Transverse colon (tissue), 4 donors: ENCODE results near the gene SMAD4. TPM values are rescaled to one million over a fixed set of nuclear protein-coding genes. Genes with fewer than 3 reads are reported as not detected.

Experiments
- DNase-seq: peaks from one replicate; pipeline ENCODE4 v3.0.0-alpha.2; 2019
- H3K27ac ChIP-seq, 4 donors: fragments of 200-600 bp; sonication (generic); 2 replicates each; pipeline ENCODE4 v1.5.1; 2016 to 2018; ENCODE audit warnings: inconsistent platforms in 4 of 4
- H3K27me3 ChIP-seq: fragments of 200-600 bp; sonication (generic); 2 replicates; pipeline ENCODE4 v1.5.1; 2017; ENCODE audit warnings: inconsistent platforms
- H3K36me3 ChIP-seq, 4 donors: fragments of 200-600 bp; sonication (generic); 2 replicates each; pipeline ENCODE4 v1.5.1; 2017 to 2019; ENCODE audit warnings: inconsistent platforms in 4 of 4
- H3K4me1 ChIP-seq, 4 donors: fragments of 200-600 bp; sonication (generic); 2 replicates each; pipeline ENCODE4 v1.5.1; 2017 to 2020; ENCODE audit warnings: inconsistent platforms in 4 of 4
- H3K4me3 ChIP-seq, 4 donors: fragments of 200-600 bp; sonication (generic); 1 replicate in 1 of 4; 2 replicates in 3 of 4; pipeline versions ENCODE4 v1.5.1 to v1.6.1; 2017 to 2019; ENCODE audit warnings: inconsistent platforms in 4 of 4
- H3K9me3 ChIP-seq, 2 donors: fragments of 200-600 bp; sonication (generic); 2 replicates each; pipeline ENCODE4 v1.5.1; 2017 to 2019; ENCODE audit warnings: inconsistent platforms in 2 of 2
- EP300 ChIP-seq: sonication (generic); formaldehyde crosslinking; IDR thresholded peaks from one replicate; pipeline ENCODE4 v1.6.1; 2017; ENCODE audit warnings: antibody characterized with exemption, low read depth
- POLR2A ChIP-seq: fragments of 450-650 bp; IDR thresholded peaks from one replicate; pipeline ENCODE4 v1.6.1; 2016; ENCODE audit warnings: antibody characterized with exemption, mild to moderate bottlenecking, moderate library complexity
- POLR2AphosphoS5 ChIP-seq, 3 donors: sonication (generic); formaldehyde crosslinking; IDR thresholded peaks; one replicate each; pipeline ENCODE4 v1.6.1; 2016; ENCODE audit warnings: antibody characterized with exemption in 3 of 3
- WGBS, 2 donors: methylation state at CpG; one replicate each; pipeline ENCODE4 v1.1.5; 2018; ENCODE audit warnings: low coverage in 1 of 2; 5-methylcytosine and 5-hydroxymethylcytosine counted together
- in situ Hi-C, 4 donors: fragments of 200-750 bp; cut with MboI; loops; one replicate each; pipeline versions ENCODE4 v1.15.0 to v1.15.1; 2017; ENCODE audit warnings: low sequenced_read_pairs in 3 of 4, low pct_ligation_motif_present in 1 of 4, low pct_unique_long_range_greater_than_20kb in 1 of 4
- intact Hi-C: fragments of 100-400 bp; cut with DNase I; formaldehyde crosslinking; loops from one replicate; pipeline ENCODE4 v1.15.1; 2023; ENCODE audit warnings: low total_unique reads
- total RNA-seq, 4 donors: library from RNA; depleted of rRNA; stranded (reverse); fragments of >200 nt; gene quantifications; one replicate each; pipeline ENCODE4 v1.1.0, GENCODE V29; 2016
- TF ChIP-seq, protein P1 (sequence below), 5 experiments: fragments of 200-600 bp in 3 of 5; fragments of 450-650 bp in 2 of 5; sonication (generic) in 3 of 5; IDR thresholded peaks; 1 replicate in 2 of 5; 2 replicates in 3 of 5; pipeline ENCODE4 v1.5.1; 2016 to 2017; ENCODE audit warnings: antibody characterized with exemption in 5 of 5, inconsistent platforms in 3 of 5, mild to moderate bottlenecking in 2 of 5, moderate library complexity in 1 of 5

Gene SMAD4
- total RNA-seq, 4 donors from 2014 or later, result 77.1 to 172 (median 85.6) TPM

DNA sequence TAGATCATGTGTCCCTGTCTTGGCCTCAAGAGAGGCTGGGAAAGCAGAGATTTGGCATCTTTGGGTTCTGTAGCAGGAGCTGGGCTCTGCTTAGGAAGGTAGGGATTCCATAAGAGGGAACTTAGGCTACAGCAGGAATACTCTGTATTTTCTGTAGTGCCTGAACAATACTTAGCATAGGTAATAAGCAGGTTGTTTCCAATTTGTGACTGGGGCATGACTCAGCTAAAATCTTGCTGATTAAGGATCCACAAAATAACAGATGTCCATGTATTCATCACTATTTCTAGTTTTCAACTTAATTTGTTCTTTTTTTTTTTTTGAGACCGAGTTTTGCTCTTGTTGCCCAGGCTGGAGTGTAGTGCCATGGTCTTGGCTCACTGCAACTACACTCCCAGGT, 68.5 kb downstream of the SMAD4 start:
- no peak for DNase-seq
- Histone ChIP-seq H3K4me1 (peaks cover 0 to 6% (median 1%) of the 10 kb centered on the region in 4 donors), H3K36me3 (no peaks in the 10 kb centered on the region), H3K27ac (no peak overlapping the region), H3K4me3 (no peak overlapping the region), H3K27me3 (no peaks in the 10 kb centered on the region), H3K9me3 (no peaks in the 10 kb centered on the region)
- in situ Hi-C loops, result no loop called here
- intact Hi-C loops, result no loop called here
- WGBS, 2 donors, result 96% methylated on average over 1 of the region's 1 CpG; no CpG with 5 or more reads in 1 of the 2 donors
- TF ChIP-seq, protein P1, sequence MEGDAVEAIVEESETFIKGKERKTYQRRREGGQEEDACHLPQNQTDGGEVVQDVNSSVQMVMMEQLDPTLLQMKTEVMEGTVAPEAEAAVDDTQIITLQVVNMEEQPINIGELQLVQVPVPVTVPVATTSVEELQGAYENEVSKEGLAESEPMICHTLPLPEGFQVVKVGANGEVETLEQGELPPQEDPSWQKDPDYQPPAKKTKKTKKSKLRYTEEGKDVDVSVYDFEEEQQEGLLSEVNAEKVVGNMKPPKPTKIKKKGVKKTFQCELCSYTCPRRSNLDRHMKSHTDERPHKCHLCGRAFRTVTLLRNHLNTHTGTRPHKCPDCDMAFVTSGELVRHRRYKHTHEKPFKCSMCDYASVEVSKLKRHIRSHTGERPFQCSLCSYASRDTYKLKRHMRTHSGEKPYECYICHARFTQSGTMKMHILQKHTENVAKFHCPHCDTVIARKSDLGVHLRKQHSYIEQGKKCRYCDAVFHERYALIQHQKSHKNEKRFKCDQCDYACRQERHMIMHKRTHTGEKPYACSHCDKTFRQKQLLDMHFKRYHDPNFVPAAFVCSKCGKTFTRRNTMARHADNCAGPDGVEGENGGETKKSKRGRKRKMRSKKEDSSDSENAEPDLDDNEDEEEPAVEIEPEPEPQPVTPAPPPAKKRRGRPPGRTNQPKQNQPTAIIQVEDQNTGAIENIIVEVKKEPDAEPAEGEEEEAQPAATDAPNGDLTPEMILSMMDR (IDR thresholded peaks at IDR 0.05), result no peak
- TF ChIP-seq POLR2A, result no peak
- no peak for TF ChIP-seq EP300
- TF ChIP-seq POLR2AphosphoS5 (IDR thresholded peaks at IDR 0.05), result no peak

GRCh38 chr18:51100385-51101120, 70.5 kb downstream of the SMAD4 start:
- WGBS, 2 donors, result 48 to 70% methylated on average over 3 to 8 of the region's 8 CpGs
- Histone ChIP-seq H3K36me3 (no peaks in the 10 kb centered on the region), H3K9me3 (no peaks in the 10 kb centered on the region), H3K27me3 (no peaks in the 10 kb centered on the region), H3K4me3 (no peak overlapping the region), H3K27ac (no peak overlapping the region), H3K4me1 (peaks cover 0 to 6% (median 1%) of the 10 kb centered on the region in 4 donors)
- TF ChIP-seq, protein P1 (IDR thresholded peaks at IDR 0.05), result no peak
- TF ChIP-seq EP300 (no peak), POLR2A (no peak), POLR2AphosphoS5 (IDR thresholded peaks at IDR 0.05) (no peak)
- in situ Hi-C loops, result loop anchor here (25.0 kb wide), 1 partner anchor 287 kb away; no protein-coding TSS in a partner anchor
- no peak for DNase-seq
- intact Hi-C loops, result loop anchor here (1.0 kb wide), 1 partner anchor 13 kb away; no protein-coding TSS in a partner anchor

- 77 to 95% methylated on average over 3 to 6 of the region's 6 CpGs for WGBS, 2 donors
- Histone ChIP-seq H3K4me1 (peaks cover 0 to 5% (median 1%) of the 10 kb centered on the region in 4 donors), H3K9me3 (no peaks in the 10 kb centered on the region), H3K36me3 (no peaks in the 10 kb centered on the region), H3K27me3 (no peaks in the 10 kb centered on the region), H3K4me3 (no peak overlapping the region), H3K27ac (no peak overlapping the region)
- no peak for TF ChIP-seq POLR2AphosphoS5 (IDR thresholded peaks at IDR 0.05)
- no peak for TF ChIP-seq POLR2A
- TF ChIP-seq, protein P1 (IDR thresholded peaks at IDR 0.05), result no peak
- no peak for TF ChIP-seq EP300
- DNase-seq, result no peak
- in situ Hi-C loops (loop anchor here (25.0 kb wide), 1 partner anchor 280 kb away; no protein-coding TSS in a partner anchor), intact Hi-C loops (no loop called here)
These were observed 77.1 kb downstream of the SMAD4 start for GRCh38 chr18:51107082-51107481.

DNA sequence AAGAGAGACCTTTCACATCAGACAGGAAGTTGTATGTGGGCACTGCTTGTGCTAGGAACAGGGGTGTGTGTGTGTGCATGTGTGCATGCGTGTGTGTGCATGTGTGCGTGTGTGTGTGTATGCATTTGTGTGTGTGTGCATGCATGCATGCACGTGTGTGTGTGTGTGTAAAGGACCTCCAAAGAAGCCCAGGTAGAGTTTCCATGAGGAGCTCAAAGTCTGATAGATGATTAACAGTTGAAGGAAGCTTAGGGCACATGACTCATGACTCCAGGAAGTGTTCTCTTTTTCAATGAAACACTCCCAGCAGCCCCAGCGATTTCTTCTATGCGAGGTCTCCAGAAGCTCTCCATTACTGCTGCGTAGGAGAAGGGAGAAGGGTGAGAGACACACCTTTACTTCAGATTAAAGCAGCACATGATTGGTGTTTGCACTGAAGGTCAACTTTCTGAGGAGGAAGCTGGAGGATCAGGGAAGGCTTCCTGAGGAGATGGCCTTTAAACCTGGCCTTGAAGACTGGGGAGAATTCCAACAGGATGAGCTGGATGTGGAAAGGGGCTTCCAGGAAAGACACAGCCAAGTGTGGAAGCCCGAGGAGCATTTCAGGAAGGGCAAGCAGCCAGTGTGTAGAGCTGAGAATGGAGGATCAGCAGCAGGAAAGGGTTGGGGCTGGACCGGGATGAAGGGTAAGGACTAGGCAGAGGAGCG, 77.7 kb downstream of the SMAD4 start:
- Histone ChIP-seq H3K4me3 (no peak overlapping the region), H3K27me3 (no peaks in the 10 kb centered on the region), H3K9me3 (no peaks in the 10 kb centered on the region), H3K36me3 (no peaks in the 10 kb centered on the region), H3K27ac (no peak overlapping the region), H3K4me1 (peaks cover 0 to 5% (median 1%) of the 10 kb centered on the region in 4 donors)
- in situ Hi-C loops (loop anchor here (25.0 kb wide), 1 partner anchor 280 kb away; no protein-coding TSS in a partner anchor), intact Hi-C loops (no loop called here)
- TF ChIP-seq, protein P1 (IDR thresholded peaks at IDR 0.05), result no peak
- TF ChIP-seq POLR2A (no peak), EP300 (no peak), POLR2AphosphoS5 (IDR thresholded peaks at IDR 0.05) (no peak)
- WGBS, 2 donors, result 71 to 72% methylated on average over 7 to 9 of the region's 9 CpGs
- DNase-seq, result no peak
